ENCODE results near the gene ZC3H18.

DNA sequence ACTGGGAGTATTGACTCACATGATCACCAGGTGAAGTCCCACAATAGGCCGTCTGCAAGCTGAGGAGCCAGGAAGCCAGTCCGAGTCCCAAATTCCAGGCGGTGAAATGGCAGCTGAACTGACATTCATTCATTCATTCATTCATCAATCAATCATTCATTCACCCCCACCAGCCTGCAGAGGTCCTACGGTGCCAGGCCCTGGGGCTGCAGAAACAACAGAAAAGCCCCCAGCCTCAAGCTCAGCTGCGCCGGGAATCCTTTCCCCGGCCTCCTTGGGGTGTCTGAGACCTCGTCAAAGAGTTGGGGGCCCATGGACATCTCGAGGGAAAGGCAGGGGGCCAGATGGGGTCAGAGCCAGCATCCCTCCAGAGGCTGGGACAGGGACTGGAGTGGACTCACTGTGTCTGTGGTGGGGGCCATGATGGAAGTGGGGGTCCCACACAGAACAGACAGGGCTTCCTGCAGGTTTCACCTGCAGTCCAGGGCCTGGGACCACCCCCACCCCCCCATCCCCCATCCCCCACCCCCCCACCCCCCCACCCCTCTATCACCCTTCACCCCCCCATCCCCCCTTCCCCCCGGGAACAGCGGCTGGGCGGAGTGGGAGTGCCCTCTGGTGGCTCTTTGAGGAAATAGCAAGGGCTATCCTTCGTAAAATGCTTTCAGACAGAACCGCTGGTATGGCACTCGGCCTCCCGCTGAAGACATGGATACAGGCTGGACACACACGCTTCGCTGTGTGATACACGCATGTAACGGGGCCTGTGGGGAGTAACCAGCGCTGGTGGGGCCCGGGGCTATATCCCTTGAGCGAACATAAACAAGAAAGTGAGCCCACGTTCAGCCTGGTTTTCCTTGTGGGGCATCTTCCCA is 8.5 kb upstream of the ZC3H18 start:
- TF ChIP-seq EP300 (IDR thresholded peaks at IDR 0.05; ENCODE audit: borderline replicate concordance) (no peak), RAD21 (IDR thresholded peaks at IDR 0.05; ENCODE audit: low read depth) (peak; percentile 84), TAF1 (IDR thresholded peaks at IDR 0.05; ENCODE audit: low read depth) (no peak), TCF12 (IDR thresholded peaks at IDR 0.05; ENCODE audit: low read depth) (no peak), EGR1 (IDR thresholded peaks at IDR 0.05) (no peak), NFIC (IDR thresholded peaks at IDR 0.05) (no peak), FOXM1 (IDR thresholded peaks at IDR 0.05; ENCODE audit: borderline replicate concordance, low read depth) (no peak), YY1 (IDR thresholded peaks at IDR 0.05; ENCODE audit: low read depth) (no peak), CEBPB (IDR thresholded peaks at IDR 0.05) (no peak), TEAD4 (IDR thresholded peaks at IDR 0.05) (no peak), ZBTB7A (IDR thresholded peaks at IDR 0.05; ENCODE audit: low read depth) (no peak)
- TF ChIP-seq, protein P1, sequence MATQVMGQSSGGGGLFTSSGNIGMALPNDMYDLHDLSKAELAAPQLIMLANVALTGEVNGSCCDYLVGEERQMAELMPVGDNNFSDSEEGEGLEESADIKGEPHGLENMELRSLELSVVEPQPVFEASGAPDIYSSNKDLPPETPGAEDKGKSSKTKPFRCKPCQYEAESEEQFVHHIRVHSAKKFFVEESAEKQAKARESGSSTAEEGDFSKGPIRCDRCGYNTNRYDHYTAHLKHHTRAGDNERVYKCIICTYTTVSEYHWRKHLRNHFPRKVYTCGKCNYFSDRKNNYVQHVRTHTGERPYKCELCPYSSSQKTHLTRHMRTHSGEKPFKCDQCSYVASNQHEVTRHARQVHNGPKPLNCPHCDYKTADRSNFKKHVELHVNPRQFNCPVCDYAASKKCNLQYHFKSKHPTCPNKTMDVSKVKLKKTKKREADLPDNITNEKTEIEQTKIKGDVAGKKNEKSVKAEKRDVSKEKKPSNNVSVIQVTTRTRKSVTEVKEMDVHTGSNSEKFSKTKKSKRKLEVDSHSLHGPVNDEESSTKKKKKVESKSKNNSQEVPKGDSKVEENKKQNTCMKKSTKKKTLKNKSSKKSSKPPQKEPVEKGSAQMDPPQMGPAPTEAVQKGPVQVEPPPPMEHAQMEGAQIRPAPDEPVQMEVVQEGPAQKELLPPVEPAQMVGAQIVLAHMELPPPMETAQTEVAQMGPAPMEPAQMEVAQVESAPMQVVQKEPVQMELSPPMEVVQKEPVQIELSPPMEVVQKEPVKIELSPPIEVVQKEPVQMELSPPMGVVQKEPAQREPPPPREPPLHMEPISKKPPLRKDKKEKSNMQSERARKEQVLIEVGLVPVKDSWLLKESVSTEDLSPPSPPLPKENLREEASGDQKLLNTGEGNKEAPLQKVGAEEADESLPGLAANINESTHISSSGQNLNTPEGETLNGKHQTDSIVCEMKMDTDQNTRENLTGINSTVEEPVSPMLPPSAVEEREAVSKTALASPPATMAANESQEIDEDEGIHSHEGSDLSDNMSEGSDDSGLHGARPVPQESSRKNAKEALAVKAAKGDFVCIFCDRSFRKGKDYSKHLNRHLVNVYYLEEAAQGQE (IDR thresholded peaks at IDR 0.05; ENCODE audit: low read depth): no peak
- TF ChIP-seq, protein P2, sequence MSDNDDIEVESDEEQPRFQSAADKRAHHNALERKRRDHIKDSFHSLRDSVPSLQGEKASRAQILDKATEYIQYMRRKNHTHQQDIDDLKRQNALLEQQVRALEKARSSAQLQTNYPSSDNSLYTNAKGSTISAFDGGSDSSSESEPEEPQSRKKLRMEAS (IDR thresholded peaks at IDR 0.05): no peak
